Colonic mucosa (tissue), 4 donors: ENCODE data around the gene SEC14L5. TPM values are rescaled to one million over a fixed set of nuclear protein-coding genes. Genes with fewer than 3 reads are reported as not detected.

Experiments
- DNase-seq: peaks from one replicate; pipeline ENCODE4 v3.0.0-alpha.2; 2020
- H3K27ac ChIP-seq: fragments of 200-600 bp; one replicate; pipeline ENCODE4 v1.8.0; 2021
- H3K27me3 ChIP-seq: fragments of 200-600 bp; one replicate; pipeline ENCODE4 v1.8.0; 2021
- H3K36me3 ChIP-seq: fragments of 200-600 bp; one replicate; pipeline ENCODE4 v1.8.0; 2021
- H3K4me1 ChIP-seq: fragments of 200-600 bp; one replicate; pipeline ENCODE4 v1.8.0; 2021; ENCODE audit warnings: mild to moderate bottlenecking
- H3K4me3 ChIP-seq: fragments of 200-600 bp; one replicate; pipeline ENCODE4 v1.8.0; 2021
- H3K9ac ChIP-seq, 2 donors: one replicate each; pipeline ENCODE4 v1.7.0; 2013; ENCODE audit warnings: control low read depth in 2 of 2, low read depth in 2 of 2, low read length in 2 of 2
- H3K9me3 ChIP-seq: fragments of 200-600 bp; one replicate; pipeline ENCODE4 v1.8.0; 2021
- CTCF ChIP-seq: fragments of 200-600 bp; IDR thresholded peaks from one replicate; pipeline ENCODE4 v1.8.0; 2022; ENCODE audit warnings: antibody characterized with exemption, mild to moderate bottlenecking
- intact Hi-C: fragments of 100-400 bp; cut with DNase I; formaldehyde crosslinking; loops from one replicate; pipeline ENCODE4 v1.14.1; 2022
- total RNA-seq, 2 donors: library from RNA; stranded (reverse); fragmentation: NEBNext Ultra II Directional in 1 of 2; extraction: Animal tissue kit (Norgen Biotek cat#: 25700) in 1 of 2; gene quantifications; one replicate each; pipeline ENCODE4 v1.2.1, GENCODE V29; 2021
- donor health status: healthy.
- donor health status: DM: no; HTN: no; CAD: no.
- donor health status: DM: no; HTN: no; CAD: no.

SEC14L5 gene
- total RNA-seq, 2 donors from 2014 or later, result 0.59 to 1.8 TPM

GRCh38 chr16:4984174-4984990 is 26.3 kb downstream of the SEC14L5 start:
- no peak for DNase-seq
- Histone ChIP-seq H3K36me3 (no peaks in the 10 kb centered on the region), H3K27ac (no peak overlapping the region), H3K9me3 (no peaks in the 10 kb centered on the region), H3K9ac (no peak overlapping the region), H3K4me1 (no peaks in the 10 kb centered on the region), H3K4me3 (no peak overlapping the region), H3K27me3 (peaks cover 10% of the 10 kb centered on the region)
- TF ChIP-seq CTCF, result no peak
- intact Hi-C loops, result no loop called here

GRCh38 chr16:4987250-4987579 is 29.1 kb downstream of the SEC14L5 start:
- H3K9ac ChIP-seq, result no peak overlapping the region
- no peak for DNase-seq
- no peaks in the 10 kb centered on the region for H3K36me3 ChIP-seq
- no peaks in the 10 kb centered on the region for H3K9me3 ChIP-seq
- H3K27ac ChIP-seq, result no peak overlapping the region
- H3K27me3 ChIP-seq, result peaks cover 10% of the 10 kb centered on the region
- H3K4me1 ChIP-seq, result no peaks in the 10 kb centered on the region
- no peak for TF ChIP-seq CTCF
- H3K4me3 ChIP-seq, result no peak overlapping the region
- intact Hi-C loops, result no loop called here

- Histone ChIP-seq H3K36me3 (no peaks in the 10 kb centered on the region), H3K27me3 (peaks cover 10% of the 10 kb centered on the region), H3K27ac (no peak overlapping the region), H3K9me3 (no peaks in the 10 kb centered on the region), H3K9ac (no peak overlapping the region), H3K4me1 (no peaks in the 10 kb centered on the region), H3K4me3 (no peak overlapping the region)
- no peak for DNase-seq
- intact Hi-C loops, result no loop called here
- TF ChIP-seq CTCF, result no peak
These were observed 29.6 kb downstream of the SEC14L5 start for GRCh38 chr16:4987580-4988374.

GRCh38 chr16:4988647-4989046 is 30.5 kb downstream of the SEC14L5 start:
- no peak for TF ChIP-seq CTCF
- intact Hi-C loops, result no loop called here
- no peak for DNase-seq
- Histone ChIP-seq H3K9ac (no peak overlapping the region), H3K4me3 (no peak overlapping the region), H3K27ac (no peak overlapping the region), H3K27me3 (peaks cover 10% of the 10 kb centered on the region), H3K4me1 (no peaks in the 10 kb centered on the region), H3K9me3 (no peaks in the 10 kb centered on the region), H3K36me3 (no peaks in the 10 kb centered on the region)

- Histone ChIP-seq H3K36me3 (no peaks in the 10 kb centered on the region), H3K27me3 (peaks cover 10% of the 10 kb centered on the region), H3K9me3 (no peaks in the 10 kb centered on the region), H3K4me1 (no peaks in the 10 kb centered on the region), H3K4me3 (no peak overlapping the region), H3K9ac (no peak overlapping the region), H3K27ac (no peak overlapping the region)
- intact Hi-C loops, result no loop called here
- DNase-seq, result no peak
- no peak for TF ChIP-seq CTCF
These were observed 31.4 kb downstream of the SEC14L5 start for GRCh38 chr16:4989391-4990006.
